Naive thymus-derived CD8-positive, alpha-beta T cell (primary cell): ENCODE results near the gene ESRP2. TPM values are rescaled to one million over a fixed set of nuclear protein-coding genes. Genes with fewer than 3 reads are reported as not detected.

ENCODE experiments used
- ATAC-seq, 2 donors: fragments of 150-1000 bp; cut with Tn5 transposase in 1 of 2; sonication (Bioruptor Pico), chemical (Tn5 transposase) in 1 of 2; 1 replicate in 1 of 2; 2 replicates in 1 of 2; pipeline ENCODE4 v1.10.0; 2021; ENCODE audit warnings: mild to moderate bottlenecking in 2 of 2, moderate library complexity in 2 of 2
- POLR2A ChIA-PET: fragments of 350-600 bp; sonication (Branson Sonifier 250); formaldehyde crosslinking; loops from one replicate; lab custom pipeline; 2021; ENCODE audit warnings: antibody characterized with exemption; lab: Charles Lee
- DNase-seq, 10 donors: peaks; one replicate each; pipeline versions ENCODE4 v3.0.0 to v3.0.0-alpha.2; 2020 to 2022
- H3K27ac Mint-ChIP-seq, 10 donors: one replicate each; pipeline ENCODE4 v1.8.0; 2020 to 2022; ENCODE audit warnings: mild to moderate bottlenecking in 10 of 10, mixed read lengths in 10 of 10, moderate library complexity in 4 of 10, inconsistent platforms in 1 of 10
- H3K27me3 Mint-ChIP-seq, 5 donors: one replicate each; pipeline ENCODE4 v1.8.0; 2021 to 2022; ENCODE audit warnings: mixed read lengths in 5 of 5
- H3K36me3 Mint-ChIP-seq, 3 donors: one replicate each; pipeline ENCODE4 v1.8.0; 2020 to 2022; ENCODE audit warnings: mixed read lengths in 3 of 3, mild to moderate bottlenecking in 2 of 3, inconsistent platforms in 1 of 3
- H3K4me1 Mint-ChIP-seq, 4 donors: one replicate each; pipeline ENCODE4 v1.8.0; 2021 to 2022; ENCODE audit warnings: mixed read lengths in 4 of 4
- H3K4me3 Mint-ChIP-seq, 10 donors: one replicate each; pipeline ENCODE4 v1.8.0; 2020 to 2022; ENCODE audit warnings: mild to moderate bottlenecking in 10 of 10, mixed read lengths in 10 of 10, moderate library complexity in 6 of 10, inconsistent platforms in 1 of 10
- H3K9me3 Mint-ChIP-seq, 9 donors: one replicate each; pipeline ENCODE4 v1.8.0; 2020 to 2022; ENCODE audit warnings: mixed read lengths in 9 of 9, mild to moderate bottlenecking in 3 of 9, inconsistent platforms in 1 of 9, moderate library complexity in 1 of 9
- polyA plus RNA-seq, 3 donors: library from polyadenylated mRNA; unstranded; fragments of 300-500 nt; fragmentation: Illumina TruSeq; gene quantifications; one replicate each; pipeline ENCODE4 v1.2.3, GENCODE V29; 2021
- total RNA-seq, 8 experiments: library from RNA in 2 of 8; stranded (reverse) in 2 of 8; gene quantifications; one replicate each; pipeline ENCODE4 v1.2.3 and lab custom pipeline; 2021 to 2026

ESRP2 gene
- total and polyA plus RNA-seq, 5 experiments from 2014 or later = 0.22 to 0.64 (median 0.36) TPM; not detected in 2

DNA sequence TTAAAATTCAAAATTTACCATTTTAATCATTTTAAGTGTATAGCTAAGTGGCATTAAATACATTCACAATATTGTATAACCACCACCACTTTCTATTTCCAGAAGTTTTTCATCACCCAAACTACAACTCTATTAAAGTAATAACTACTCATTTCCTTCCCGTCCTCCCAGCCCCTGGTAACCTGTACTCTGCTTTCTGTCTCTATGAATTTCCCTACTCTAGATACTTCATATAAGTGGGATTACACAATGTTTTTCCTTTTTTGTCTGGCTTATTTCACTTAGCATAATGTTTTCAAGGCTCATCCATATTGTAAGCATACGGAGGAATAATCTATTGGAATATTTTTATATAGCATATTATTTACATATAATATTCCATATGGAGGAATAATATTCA, 29.7 kb downstream of the ESRP2 start:
- Mint-ChIP-seq H3K27me3 (no peaks in the 10 kb centered on the region), H3K27ac (peak overlapping the region in 5 of 10 donors; percentile 34 to 88 (median 61)), H3K4me3 (no peak overlapping the region), H3K36me3 (peaks cover 0 to 39% (median 11%) of the 10 kb centered on the region in 3 donors), H3K4me1 (peaks cover 6 to 58% (median 29%) of the 10 kb centered on the region in 4 donors), H3K9me3 (no peaks in the 10 kb centered on the region)
- POLR2A ChIA-PET = interaction anchor here (0.7 to 1.4 kb wide), 2 partner anchors 11 to 444 kb away, joined by 3 to 4 read pairs; no protein-coding TSS in a partner anchor
- ATAC-seq (no peak), DNase-seq (no peak)

DNA sequence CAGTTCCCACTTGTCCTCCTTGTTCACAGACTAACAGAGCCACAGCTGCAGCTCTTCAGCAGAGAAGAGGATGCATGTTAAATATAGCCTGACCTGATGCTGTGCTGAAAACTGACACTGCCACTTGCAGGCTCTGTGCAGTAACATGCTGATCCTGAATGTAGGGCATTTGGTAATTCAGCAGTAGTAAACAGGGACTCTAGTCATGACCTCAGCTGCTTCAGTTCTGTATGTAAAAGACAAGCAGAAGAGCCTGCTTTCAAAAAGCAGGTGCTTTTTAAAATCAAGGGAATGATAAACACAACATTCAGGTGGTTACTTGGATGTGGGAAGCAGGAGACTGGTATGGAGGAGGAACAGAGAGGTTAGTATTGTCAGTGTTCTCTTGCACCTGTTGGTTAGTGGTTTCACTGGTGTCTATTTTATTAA, 33.8 kb downstream of the ESRP2 start:
- Mint-ChIP-seq H3K4me1 (peaks cover 9 to 34% (median 17%) of the 10 kb centered on the region in 4 donors), H3K36me3 (peaks cover 0 to 57% (median 0%) of the 10 kb centered on the region in 3 donors), H3K9me3 (no peaks in the 10 kb centered on the region), H3K27me3 (no peaks in the 10 kb centered on the region), H3K27ac (peak overlapping the region in 7 of 10 donors; percentile 10 to 90 (median 71)), H3K4me3 (no peak overlapping the region)
- no peak for DNase-seq
- POLR2A ChIA-PET = no interaction called here
- ATAC-seq = no peak

DNA sequence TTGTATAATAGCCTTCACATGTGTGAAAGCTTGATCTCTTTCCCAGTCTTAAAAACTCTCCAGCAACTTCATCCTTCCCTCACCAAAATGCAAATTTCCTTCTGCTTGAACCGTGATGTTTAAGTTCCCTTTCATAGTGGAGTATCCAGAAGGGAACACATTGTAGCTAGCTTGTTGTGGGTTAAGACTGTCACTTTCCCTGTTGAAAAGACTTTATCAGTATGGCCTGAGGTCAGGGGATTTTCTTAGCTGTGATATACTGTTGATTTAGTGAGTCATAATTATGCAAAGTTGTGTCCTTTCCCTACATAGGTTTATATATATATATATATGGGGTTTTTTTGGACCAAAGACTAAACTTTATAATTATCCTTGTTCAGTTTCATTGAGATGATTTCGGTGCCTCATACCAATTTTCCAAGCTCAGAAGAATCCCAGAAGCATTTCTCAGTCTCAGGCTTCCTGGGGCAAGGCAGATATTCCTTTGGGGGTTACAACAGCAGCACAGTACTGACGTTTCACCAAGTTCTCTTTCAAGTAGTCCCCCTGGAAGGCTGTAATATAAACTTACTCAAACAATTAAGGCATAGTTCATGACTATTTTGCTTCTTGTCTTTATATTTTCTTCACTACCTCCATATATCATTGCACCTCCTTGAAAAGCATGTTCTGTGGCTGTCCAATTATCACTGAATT, 35.7 kb downstream of the ESRP2 start:
- Mint-ChIP-seq H3K36me3 (peaks cover 0 to 57% (median 0%) of the 10 kb centered on the region in 3 donors), H3K27me3 (no peaks in the 10 kb centered on the region), H3K4me1 (peaks cover 7 to 34% (median 15%) of the 10 kb centered on the region in 4 donors), H3K4me3 (no peak overlapping the region), H3K27ac (peak overlapping the region in 7 of 10 donors; percentile 8 to 83 (median 43)), H3K9me3 (no peaks in the 10 kb centered on the region)
- ATAC-seq = no peak
- POLR2A ChIA-PET = interaction anchor here (0.6 kb wide), 1 partner anchor 18 kb away, joined by 3 read pairs; no protein-coding TSS in a partner anchor
- no peak for DNase-seq

DNA sequence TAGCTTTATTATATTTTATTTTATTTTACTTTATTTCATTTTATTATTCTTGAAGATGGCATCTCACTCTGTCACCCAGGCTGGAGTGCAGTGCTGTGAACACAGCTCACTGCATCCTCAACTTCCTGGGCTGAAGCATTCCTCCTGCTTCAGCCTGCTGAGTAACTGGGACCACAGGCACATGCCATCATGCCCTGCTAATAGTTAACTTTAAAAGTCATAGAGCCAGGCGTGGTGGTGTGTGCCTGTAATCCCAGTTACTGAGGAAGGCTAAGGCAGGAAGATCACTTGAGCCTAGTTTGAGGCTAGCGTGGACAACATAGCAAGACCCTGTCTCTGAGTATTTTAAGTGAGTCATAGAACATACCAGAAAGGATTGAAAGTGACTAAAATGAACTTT, 38.7 kb downstream of the ESRP2 start:
- Mint-ChIP-seq H3K27me3 (no peaks in the 10 kb centered on the region), H3K36me3 (peaks cover 0 to 67% (median 2%) of the 10 kb centered on the region in 3 donors), H3K4me3 (no peak overlapping the region), H3K9me3 (no peaks in the 10 kb centered on the region), H3K4me1 (peaks cover 7 to 26% (median 15%) of the 10 kb centered on the region in 4 donors), H3K27ac (no peak overlapping the region)
- DNase-seq (no peak), ATAC-seq (no peak)
- POLR2A ChIA-PET = no interaction called here

DNA sequence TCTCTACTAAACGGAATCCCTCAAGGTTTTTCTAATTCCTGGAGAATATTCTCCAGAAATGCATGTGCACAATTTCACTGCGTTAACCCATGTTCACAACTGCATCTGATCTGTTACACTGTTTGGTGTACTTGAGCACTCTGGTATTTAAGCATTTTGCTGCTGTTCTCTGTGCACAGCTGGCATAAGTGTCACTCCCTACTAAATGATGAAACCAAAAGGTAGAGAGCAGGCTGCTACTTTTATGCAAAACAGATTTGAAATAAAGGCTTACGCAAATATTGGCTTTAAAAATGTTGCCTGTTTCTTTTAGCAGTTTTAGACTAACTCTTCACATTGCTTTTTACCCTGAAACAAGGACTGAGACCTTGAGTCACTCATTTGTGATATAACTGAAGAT, 41.7 kb downstream of the ESRP2 start:
- DNase-seq (no peak), ATAC-seq (no peak)
- H3K36me3 Mint-ChIP-seq = peaks cover 0 to 69% (median 8%) of the 10 kb centered on the region in 3 donors
- peak overlapping the region in 2 of 10 donors; percentile 31 to 64 for H3K27ac Mint-ChIP-seq
- POLR2A ChIA-PET = no interaction called here
- no peaks in the 10 kb centered on the region for H3K9me3 Mint-ChIP-seq
- H3K4me1 Mint-ChIP-seq = peaks cover 0 to 19% (median 4%) of the 10 kb centered on the region in 4 donors
- no peaks in the 10 kb centered on the region for H3K27me3 Mint-ChIP-seq
- no peak overlapping the region for H3K4me3 Mint-ChIP-seq

DNA sequence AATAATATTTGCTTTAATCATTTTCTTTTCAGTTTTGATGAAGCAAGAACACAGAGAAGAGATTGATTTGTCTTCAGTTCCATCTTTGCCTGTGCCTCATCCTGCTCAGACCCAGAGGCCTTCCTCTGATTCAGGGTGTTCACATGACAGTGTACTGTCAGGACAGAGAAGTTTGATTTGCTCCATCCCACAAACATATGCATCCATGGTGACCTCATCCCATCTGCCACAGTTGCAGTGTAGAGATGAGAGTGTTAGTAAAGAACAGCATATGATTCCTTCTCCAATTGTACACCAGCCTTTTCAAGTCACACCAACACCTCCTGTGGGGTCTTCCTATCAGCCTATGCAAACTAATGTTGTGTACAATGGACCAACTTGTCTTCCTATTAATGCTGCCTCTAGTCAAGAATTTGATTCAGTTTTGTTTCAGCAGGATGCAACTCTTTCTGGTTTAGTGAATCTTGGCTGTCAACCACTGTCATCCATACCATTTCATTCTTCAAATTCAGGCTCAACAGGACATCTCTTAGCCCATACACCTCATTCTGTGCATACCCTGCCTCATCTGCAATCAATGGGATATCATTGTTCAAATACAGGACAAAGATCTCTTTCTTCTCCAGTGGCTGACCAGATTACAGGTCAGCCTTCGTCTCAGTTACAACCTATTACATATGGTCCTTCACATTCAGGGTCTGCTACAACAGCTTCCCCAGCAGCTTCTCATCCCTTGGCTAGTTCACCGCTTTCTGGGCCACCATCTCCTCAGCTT, 45.0 kb downstream of the ESRP2 start:
- no peaks in the 10 kb centered on the region for H3K27me3 Mint-ChIP-seq
- H3K4me1 Mint-ChIP-seq = peaks cover 2 to 18% (median 5%) of the 10 kb centered on the region in 4 donors
- POLR2A ChIA-PET = interaction anchor here (0.6 kb wide), 1 partner anchor 90 kb away, joined by 3 read pairs; no protein-coding TSS in a partner anchor
- no peaks in the 10 kb centered on the region for H3K9me3 Mint-ChIP-seq
- peak overlapping the region in 8 of 10 donors; percentile 15 to 87 (median 44) for H3K27ac Mint-ChIP-seq
- peaks cover 0 to 74% (median 14%) of the 10 kb centered on the region in 3 donors for H3K36me3 Mint-ChIP-seq
- ATAC-seq = no peak
- DNase-seq = no peak
- peak overlapping the region in 1 of 10 donors; percentile 50 for H3K4me3 Mint-ChIP-seq

DNA sequence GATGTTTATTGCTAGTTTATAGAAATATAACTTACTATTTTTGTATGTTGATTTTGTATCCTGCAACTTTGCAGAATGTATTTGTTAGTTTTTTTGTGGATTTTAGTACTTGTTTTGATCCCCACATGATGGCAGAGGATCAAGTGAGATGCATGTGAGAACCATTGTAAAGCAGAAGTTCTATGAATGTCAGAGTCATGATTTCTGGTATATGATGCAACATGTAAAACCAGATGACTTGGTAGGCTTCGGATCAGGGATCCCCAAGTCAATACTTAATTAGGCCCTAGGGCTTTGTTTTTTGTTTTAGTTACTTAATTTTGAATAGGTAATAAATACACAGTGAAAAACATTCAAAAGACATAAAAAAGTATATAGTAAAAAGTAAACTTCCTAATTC, 45.8 kb downstream of the ESRP2 start:
- POLR2A ChIA-PET = no interaction called here
- H3K27me3 Mint-ChIP-seq = no peaks in the 10 kb centered on the region
- DNase-seq (no peak), ATAC-seq (no peak)
- H3K4me3 Mint-ChIP-seq = no peak overlapping the region
- no peaks in the 10 kb centered on the region for H3K9me3 Mint-ChIP-seq
- peaks cover 2 to 14% (median 5%) of the 10 kb centered on the region in 4 donors for H3K4me1 Mint-ChIP-seq
- peak overlapping the region in 3 of 10 donors; percentile 4 to 44 (median 20) for H3K27ac Mint-ChIP-seq
- H3K36me3 Mint-ChIP-seq = peaks cover 0 to 79% (median 17%) of the 10 kb centered on the region in 3 donors

DNA sequence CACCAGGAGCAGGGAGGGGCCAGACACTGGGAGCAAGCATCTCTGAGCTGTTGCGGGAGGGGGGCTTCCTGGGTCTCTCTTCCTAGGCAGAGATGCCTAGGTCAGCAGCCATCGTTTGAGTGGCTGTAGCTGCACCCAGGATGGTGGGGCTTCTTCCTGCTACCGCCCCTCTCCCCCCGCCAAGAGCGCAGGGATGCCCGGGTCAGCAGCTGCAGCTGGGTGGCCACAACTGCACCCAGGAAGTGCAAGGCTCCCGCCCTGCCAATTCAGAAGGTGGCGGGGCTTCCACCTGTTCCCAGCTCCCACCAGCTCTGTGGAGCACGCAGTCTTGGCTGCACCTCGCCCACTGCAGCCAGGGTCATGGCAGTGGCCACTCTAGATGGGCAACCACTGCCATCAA, 47.8 kb downstream of the ESRP2 start:
- DNase-seq (no peak), ATAC-seq (no peak)
- POLR2A ChIA-PET = no interaction called here
- no peak overlapping the region for H3K27ac Mint-ChIP-seq
- H3K36me3 Mint-ChIP-seq = peaks cover 9 to 80% (median 26%) of the 10 kb centered on the region in 3 donors
- H3K4me3 Mint-ChIP-seq = no peak overlapping the region
- no peaks in the 10 kb centered on the region for H3K27me3 Mint-ChIP-seq
- H3K9me3 Mint-ChIP-seq = no peaks in the 10 kb centered on the region
- H3K4me1 Mint-ChIP-seq = peaks cover 2 to 10% (median 5%) of the 10 kb centered on the region in 4 donors

DNA sequence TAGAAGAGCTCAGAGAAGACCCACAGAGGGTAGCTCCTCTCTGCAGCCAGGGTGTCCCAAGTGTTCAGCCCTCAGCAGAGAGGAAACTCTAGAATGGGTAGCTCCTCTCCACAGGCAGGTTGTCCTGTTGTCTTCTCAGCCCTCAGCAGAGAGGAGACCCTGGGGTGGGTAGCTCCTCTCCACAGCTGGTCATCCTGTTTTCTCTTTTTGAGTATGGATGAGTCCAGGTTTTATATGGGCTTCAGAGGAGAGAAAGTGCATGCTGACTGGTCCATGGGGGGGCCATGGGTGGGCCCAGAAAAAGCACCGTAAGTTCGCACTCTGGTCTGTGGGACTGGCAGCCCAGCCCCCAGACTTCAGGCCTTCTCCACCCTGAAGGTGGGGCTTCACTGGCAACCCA, 48.4 kb downstream of the ESRP2 start:
- POLR2A ChIA-PET = no interaction called here
- Mint-ChIP-seq H3K9me3 (no peaks in the 10 kb centered on the region), H3K27me3 (no peaks in the 10 kb centered on the region), H3K4me3 (no peak overlapping the region), H3K27ac (no peak overlapping the region), H3K4me1 (peaks cover 1 to 7% (median 3%) of the 10 kb centered on the region in 4 donors), H3K36me3 (peaks cover 10 to 78% (median 27%) of the 10 kb centered on the region in 3 donors)
- ATAC-seq (no peak), DNase-seq (no peak)

DNA sequence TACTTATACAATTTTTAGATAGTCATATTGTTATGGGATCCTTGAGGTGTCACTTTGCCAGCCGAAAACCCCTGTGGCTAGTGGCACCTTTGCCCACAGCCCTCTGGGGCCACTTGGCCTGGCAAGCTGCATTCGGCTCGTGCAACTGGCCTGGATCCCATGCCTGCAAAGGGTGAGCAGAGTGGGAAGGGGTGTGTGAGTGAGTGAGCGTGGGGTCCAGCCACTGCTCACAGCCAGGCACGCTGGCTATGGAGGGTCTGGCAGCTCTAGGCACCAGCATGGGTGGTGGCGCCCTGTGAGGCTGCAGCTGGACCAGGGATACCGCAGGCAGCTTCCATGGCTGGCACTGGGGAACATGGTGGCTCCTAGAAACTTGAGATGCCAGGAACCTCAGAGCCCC, 49.0 kb downstream of the ESRP2 start:
- Mint-ChIP-seq H3K4me3 (no peak overlapping the region), H3K4me1 (peaks cover 0 to 8% (median 3%) of the 10 kb centered on the region in 4 donors), H3K9me3 (no peaks in the 10 kb centered on the region), H3K27ac (peak overlapping the region in 2 of 10 donors; percentile 82 to 88), H3K27me3 (no peaks in the 10 kb centered on the region), H3K36me3 (peaks cover 10 to 78% (median 30%) of the 10 kb centered on the region in 3 donors)
- POLR2A ChIA-PET = no interaction called here
- no peak for DNase-seq
- ATAC-seq = no peak

DNA sequence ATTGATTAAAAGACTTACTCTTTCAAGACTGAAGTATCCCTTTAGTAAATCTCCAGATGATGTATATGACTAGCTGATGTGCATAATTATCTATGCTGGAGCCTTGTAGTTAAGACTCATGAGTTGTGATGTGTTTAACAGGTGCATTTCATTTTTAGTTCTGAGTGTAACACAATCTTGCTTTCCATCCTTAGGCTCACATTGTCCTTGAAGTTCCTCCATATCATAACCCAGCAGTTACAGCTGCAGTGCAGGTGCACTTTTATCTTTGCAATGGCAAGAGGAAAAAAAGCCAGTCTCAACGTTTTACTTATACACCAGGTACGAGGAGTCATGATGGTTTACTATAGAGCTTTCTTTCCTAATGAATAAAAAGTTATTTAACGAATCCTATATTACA, 52.9 kb downstream of the ESRP2 start:
- ATAC-seq (no peak), DNase-seq (no peak)
- POLR2A ChIA-PET = no interaction called here
- Mint-ChIP-seq H3K27me3 (no peaks in the 10 kb centered on the region), H3K4me3 (no peak overlapping the region), H3K9me3 (no peaks in the 10 kb centered on the region), H3K36me3 (peaks cover 15 to 88% (median 39%) of the 10 kb centered on the region in 3 donors), H3K4me1 (peaks cover 0 to 9% (median 6%) of the 10 kb centered on the region in 4 donors), H3K27ac (peak overlapping the region in 5 of 10 donors; percentile 26 to 66 (median 40))

DNA sequence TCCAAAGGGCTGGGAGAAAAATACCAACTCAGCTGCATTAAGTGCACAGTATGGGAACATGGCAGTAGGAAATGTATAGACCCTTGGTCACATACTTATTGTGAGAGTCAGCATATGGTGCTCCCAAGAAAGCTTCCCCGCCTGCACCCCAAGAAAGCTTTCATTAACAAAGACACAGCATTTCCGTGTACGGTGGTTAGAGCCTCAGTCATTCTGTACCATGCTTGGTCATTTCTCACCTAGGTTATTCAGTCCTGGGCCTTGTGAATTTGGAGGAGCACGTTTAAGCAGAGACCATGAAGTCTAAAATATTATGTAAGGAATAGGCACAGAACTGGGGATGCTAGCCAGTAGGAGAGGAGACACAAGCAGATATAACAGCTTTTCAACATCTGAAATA, 56.1 kb downstream of the ESRP2 start:
- no peak overlapping the region for H3K4me3 Mint-ChIP-seq
- no peak for ATAC-seq
- no peak for DNase-seq
- no peaks in the 10 kb centered on the region for H3K9me3 Mint-ChIP-seq
- peaks cover 15 to 92% (median 41%) of the 10 kb centered on the region in 3 donors for H3K36me3 Mint-ChIP-seq
- no peaks in the 10 kb centered on the region for H3K27me3 Mint-ChIP-seq
- H3K27ac Mint-ChIP-seq = peak overlapping the region in 3 of 10 donors; percentile 9 to 33 (median 18)
- H3K4me1 Mint-ChIP-seq = peaks cover 5 to 18% (median 14%) of the 10 kb centered on the region in 4 donors
- POLR2A ChIA-PET = no interaction called here
